NK-92 (cell line): ENCODE measurements around the gene TAF6.
"Not testable (repeated sequence)": the region's sequence is repeated elsewhere in the genome, so short reads cannot be mapped to it uniquely, and the experiment has no call there.

Source experiments
- DNase-seq: peaks from one replicate; lab custom pipeline; 2025; ENCODE audit not compliant: unreplicated experiment; lab: John Stamatoyannopoulos, UW

The TAF6 gene

DNA sequence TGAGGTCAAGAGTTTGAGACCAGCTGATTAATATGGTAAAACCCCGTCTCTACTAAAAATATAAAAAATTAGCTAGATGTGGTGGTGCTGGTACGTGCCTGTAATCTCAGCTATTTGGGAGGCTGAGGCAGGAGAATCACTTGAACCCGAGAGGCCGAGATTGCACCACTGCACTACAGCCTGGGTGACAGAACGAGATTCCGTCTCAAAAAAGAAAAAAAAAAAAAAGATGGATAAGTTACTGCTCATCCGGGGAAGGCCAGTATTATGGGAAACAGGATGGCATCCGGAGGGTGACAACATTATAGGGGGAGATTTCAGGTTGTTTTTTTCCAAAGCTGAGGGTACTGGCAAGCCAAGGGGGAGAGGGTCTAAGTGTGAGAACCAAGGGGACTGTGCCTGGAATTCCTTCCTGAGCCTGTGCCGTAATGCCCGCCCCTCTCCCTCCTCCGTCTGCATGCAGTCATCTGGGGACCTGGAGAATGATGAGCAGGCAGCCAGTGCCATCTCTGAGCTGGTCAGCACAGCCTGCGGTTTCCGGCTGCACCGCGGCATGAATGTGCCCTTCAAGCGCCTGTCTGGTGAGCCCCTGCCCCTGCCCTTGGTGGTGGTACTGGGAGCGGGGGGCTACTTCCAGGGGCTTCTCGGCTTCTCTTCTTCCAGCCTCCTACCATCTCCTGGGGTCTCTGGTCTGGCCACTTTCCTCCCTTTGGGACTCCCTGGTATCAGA is 33.9 kb upstream of the TAF6 start:
- DNase-seq, result no peak

DNA sequence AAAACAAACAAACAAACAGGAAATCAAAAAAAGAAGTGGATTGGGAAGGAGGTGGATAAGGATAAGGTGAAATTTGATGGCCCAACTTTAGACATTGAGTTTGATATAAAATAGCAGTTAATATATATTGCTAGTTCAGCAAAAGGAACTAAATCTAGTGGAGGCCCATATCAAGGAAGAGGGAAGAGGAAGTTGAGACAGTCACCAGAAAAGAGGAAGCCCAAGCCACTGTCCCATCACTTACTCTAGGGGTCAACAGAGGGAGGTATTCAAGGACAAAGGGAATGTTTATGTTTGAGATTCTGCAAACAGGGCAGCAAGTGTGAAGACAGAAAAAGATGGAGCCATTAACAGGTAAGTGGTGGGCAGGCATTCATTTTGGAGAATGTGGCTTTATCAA is 33.2 kb upstream of the TAF6 start:
- DNase-seq, result no peak

DNA sequence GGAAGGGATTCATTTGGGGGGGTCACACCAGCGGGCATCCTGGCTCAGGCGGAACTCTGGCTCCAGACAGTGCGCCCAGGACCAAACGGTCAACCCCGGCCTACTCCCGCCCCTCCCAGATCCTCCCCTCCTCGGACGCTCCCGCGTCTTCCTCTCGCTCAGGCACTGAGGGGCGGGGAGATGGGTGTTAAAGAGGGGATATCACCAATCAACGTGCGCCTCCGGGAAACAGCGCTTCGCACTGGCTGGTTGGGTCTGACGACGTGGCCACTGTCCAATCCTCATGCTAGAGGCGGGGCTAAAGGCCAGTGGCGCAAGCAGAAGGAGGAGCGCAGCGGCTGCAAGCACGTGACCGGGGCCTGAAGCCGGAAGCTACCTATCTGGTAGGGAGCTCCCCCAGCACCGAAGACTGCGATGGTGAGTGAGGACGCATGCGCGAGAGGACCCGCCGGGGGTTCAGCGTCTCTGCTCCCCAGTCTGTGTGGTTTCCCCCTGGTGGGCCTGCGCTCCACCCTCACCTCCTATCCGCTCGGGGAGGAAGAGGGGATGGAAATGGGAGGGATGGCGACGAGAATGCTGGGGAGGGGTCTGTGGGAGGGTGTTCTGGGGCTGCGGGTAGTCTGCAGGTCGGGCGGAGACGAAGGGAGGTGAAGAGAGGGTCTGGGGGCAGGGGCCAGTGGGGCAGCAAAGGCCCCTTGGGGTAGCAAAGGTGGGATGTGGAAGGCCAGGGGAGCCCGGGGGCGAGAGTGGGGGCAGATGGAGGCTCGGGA is 29.6 kb upstream of the TAF6 start, which contains the start of gene LAMTOR4:
Gene LAMTOR4 (plus strand): TSS at position 360 of the 770 bp plus-strand sequence. CDS start 55 bp downstream, at position 415.
- DNase-seq, result peak; percentile 99

DNA sequence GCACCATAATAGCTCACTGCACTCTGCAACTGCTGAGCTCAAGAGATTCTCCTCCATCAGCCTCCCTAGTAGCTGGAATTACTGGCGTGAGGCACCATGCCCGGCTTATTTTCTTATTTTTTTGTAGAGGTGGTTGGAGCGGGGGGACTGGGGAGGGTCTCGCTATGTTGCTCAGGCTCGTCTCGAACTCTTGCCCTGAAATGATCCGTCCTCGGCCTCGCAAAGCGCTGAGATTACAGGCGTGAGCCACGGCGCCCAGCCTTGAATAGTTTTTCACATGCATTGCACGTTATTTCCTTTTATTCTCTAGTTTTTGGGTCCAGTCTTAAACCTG is 29.0 kb upstream of the TAF6 start:
- no peak for DNase-seq

DNA sequence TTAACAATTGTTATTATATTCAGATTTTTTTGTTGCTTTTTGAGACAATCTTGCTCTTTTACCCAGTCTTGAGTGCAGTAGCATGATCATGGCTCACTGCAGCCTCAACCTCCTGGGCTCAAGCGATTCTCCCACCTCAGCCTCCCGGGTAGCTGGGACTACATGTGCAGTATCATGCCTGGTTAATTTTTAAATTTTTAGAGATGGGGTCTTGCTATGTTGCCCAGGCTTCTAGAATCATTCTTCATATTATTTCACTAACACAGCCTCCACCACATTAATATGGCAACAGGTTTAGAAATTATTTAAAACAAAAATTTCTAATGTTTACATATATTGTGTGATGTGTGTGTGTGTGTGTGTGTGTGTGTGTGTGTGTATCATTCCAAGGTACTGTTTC is 28.1 kb upstream of the TAF6 start:
- no peak for DNase-seq

DNA sequence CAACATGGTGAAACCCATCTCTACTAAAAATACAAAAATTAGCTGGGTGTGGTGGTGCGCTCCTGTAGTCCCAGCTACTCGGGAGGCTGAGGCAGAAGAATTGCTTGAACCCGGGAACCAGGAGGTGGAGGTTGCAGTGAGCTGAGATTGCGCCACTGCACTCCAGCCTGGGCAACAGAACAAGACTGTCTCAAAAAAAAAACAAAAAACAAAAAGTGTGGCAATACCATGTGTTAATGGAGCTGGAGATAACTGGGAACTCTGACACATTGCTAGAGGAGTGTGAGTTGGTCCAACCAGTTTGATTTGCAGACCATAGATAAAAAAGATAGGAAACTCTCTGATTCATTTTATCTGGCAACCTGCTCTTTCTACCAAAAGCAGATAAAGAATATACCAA is 27.2 kb upstream of the TAF6 start:
- DNase-seq, result not testable (repeated sequence)

DNA sequence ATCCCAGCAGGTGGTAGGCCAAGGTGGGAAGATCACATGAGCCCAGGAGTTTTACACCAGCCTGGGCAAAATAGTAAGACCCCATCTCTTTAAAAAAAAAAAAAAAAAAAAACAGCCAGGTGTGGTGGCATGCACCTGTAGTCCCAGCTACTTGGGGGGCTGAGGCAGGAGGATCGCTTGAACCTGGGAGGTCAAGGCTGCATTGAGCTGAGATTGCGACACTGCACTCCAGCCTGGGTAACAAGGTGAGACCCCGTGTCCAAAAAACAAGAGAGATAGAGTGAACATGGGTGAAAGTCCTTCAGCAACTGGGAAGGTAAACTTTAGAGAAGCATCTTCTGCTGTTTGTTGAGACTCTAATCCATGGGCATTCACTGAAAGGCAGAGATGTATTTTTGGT is 23.3 kb upstream of the TAF6 start:
- no peak for DNase-seq

DNA sequence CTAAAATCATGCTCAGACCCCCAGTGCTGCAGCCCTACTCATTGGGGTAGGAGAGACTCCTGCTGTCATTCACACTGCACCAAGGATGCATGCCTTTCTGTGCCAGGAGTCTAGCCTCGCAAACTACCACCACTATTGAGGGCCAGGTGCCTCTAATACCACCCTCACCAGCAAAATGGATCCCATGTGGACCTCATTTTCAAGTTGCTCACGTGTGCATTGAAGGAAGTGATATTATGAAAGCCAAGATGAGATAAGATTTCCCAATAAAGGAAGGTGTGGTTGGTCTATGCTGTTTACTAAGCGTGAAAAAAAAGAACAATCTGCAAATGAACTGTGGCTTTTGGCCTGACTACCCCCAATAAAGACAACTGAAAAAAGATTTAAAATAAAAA is 22.4 kb upstream of the TAF6 start:
- DNase-seq, result no peak

DNA sequence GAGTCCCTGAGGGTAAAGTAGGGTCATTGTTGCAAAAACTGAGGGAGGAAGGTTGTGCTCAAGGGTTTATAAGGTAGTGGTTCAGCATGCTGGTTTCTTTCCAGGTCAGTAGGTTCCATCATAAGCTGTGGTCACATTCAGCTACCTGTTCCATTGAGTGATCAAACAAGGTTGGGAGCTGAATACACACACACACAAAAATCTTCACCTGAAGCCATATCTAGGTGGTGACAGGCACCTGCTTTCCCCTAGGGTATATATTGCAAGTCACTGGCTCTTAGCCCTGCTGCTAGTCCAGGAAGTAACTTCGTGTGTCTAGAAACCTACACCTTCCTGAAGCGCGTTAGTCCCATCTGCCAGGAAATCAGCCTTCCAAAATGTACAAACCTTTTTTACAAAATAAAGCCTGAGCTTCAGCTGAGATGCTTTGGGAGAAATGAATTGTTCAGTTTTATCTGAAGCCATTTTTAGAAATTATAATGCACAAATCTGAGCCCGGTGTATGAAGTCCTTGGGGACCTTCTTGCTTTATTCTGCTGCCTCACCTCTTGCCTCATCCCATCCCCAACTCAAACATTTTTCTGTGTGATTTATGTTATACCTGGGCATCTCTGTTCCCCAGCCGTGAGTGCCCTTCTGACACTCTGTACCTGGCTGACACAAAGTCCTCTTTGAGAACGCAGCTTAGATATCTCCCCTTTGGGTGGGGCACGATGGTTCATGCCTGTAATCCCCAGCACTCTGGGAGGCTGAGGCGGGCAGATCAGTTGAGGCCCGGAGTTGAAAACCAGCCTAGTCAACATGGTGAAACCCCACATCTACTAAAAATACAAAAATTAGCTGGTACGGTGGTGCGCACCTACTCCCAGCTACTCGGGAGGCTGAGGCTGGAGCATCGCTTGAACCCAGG is 18.9 kb upstream of the TAF6 start:
- DNase-seq, result no peak

DNA sequence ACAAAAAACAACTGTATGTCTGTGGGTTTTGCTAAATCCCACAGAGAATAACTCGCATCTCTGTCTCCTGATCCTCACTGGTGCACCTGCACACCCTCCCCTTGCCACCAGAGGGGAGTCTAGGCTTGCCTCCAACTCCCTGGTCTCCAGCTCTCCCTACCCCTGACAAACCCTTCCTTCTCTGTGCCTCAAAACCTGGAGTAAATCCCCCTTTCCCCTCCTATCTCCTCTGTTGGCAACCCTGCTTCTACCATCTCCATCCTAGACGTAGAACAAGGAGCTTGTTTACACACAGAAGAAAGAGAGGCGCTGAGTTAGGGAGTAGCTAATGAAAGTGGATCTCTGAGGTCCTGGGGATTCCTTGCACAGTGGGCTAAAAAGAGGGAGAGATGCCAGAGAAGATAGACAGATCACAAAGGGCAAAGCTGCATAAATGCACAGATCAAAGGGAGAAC is 13.6 kb upstream of the TAF6 start:
- no peak for DNase-seq

DNA sequence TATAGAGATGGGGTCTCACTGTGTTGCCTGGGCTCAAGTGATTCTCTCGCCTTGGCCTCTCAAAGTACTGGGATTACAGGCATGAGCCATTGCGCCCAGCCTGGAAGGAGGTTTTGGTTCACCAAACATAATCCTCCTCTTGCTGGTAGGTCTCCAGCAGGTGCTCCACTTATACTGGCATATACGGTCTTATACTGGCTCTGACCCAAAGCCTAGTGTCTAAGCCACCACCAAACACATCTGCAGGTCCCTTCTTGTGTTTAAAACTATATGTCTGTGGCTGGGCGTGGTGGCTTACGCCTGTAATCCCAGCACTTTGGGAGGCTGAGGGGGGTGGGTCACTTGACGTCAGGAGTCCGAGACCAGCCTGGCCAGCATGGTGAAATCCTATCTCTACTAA is 13.0 kb upstream of the TAF6 start:
- no peak for DNase-seq

DNA sequence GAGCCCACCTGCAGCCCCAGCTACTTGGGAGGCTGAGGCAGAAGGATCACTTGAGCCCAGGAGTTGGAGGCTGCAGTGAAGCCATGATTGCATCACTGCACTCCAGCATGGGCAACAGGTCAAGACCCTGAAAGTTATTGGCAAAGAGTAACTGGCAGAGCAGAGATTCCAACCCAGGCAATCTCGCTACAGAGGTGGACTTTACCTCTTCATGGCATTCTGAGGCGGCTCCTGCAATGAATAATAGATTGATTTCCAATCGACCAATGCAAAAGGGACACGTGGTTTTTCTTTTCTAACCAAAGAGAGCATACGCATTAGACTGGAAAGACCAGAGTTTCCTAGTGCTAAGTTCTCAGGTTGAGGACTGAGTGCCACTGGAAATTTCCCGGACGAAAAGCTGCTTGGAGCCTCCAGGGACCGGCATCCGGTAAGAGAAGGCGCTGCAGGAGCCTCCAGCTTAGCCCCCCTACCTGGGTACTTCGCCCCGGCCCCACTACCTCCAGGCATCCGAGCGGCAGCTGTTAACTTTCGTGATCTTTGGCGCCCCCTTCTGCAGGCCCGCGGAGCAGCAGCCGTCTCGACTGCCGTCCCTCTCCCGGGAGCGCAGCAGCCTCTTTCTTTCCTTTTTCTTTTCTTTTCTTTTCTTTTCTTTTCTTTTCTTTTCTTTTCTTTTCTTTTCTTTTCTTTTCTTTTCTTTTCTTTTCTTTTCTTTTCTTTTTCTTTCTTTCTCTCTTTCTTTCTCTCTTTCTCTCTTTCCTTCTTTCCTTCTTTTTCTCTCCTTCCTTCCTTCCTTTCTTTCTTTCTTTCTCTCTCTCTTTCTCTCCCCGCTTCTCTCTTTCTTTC is 11.7 kb upstream of the TAF6 start:
- no peak for DNase-seq

DNA sequence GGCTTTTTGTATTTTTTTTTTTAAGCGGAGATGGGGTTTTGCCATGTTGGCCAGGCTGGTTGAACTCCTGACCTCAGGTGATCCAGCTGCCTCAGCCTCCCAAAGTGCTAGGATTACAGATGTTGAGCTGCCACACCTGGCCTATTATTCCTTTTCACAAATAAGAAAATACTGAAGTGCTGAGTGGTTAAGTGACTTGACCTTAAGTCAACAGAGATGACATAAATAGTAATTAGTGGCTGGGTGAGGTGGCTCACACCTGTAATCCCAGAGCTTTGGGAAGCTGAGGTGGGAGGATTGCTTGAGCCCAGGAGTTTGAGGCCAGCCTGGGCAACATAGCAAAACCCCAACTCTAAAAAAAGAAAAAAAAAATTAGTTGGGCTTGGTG is 11.1 kb upstream of the TAF6 start:
- not testable (repeated sequence) for DNase-seq

DNA sequence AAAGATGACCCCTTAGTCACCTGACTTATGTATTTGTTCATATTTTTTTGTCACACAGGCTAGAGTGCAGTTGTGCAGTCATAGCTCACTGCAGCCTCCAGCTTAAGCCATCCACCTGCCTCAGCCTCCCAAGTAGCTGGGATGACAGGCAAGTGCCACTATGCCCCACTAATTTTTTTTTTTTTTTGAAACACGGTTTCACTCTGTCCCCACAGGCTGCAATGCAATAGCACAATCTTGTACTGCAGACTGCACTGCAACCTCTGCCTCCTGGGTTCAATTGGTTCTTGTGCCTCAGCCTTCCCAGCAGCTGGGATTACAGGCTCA is 9.4 kb upstream of the TAF6 start:
- no peak for DNase-seq

DNA sequence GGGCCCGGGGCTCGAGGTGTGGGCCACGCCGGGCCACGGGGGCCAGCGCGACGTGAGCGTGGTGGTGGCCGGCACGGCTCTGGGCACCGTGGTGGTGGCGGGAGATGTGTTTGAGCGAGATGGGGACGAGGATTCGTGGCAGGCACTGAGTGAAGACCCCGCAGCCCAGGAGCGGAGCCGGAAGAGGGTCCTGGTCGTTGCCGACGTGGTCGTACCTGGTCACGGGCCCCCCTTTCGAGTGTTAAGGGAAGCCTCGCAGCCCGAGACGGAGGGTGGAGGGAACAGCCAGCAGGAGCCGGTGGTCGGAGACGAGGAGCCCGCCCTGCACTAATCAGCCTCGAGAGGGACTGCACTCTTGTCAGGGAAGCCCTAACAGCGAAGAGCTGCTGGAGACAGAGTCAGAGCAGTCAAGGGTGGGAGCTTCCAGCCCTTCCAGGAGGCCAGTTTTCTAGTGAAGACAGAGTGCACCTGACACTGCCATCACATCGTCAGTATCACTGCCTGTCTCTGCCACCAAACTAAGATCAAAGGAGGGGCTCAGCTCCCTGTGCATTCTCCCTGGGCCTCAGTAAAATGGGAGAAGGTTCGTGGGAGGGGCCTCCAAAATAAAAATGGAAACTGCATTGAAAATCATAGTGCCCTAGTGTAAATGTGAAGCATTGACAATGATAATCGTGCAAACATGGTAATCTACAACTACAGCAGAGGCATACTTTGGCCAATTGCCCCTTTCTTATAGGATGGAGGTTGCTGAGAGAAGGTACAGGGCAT is 8.9 kb upstream of the TAF6 start:
- DNase-seq, result no peak

DNA sequence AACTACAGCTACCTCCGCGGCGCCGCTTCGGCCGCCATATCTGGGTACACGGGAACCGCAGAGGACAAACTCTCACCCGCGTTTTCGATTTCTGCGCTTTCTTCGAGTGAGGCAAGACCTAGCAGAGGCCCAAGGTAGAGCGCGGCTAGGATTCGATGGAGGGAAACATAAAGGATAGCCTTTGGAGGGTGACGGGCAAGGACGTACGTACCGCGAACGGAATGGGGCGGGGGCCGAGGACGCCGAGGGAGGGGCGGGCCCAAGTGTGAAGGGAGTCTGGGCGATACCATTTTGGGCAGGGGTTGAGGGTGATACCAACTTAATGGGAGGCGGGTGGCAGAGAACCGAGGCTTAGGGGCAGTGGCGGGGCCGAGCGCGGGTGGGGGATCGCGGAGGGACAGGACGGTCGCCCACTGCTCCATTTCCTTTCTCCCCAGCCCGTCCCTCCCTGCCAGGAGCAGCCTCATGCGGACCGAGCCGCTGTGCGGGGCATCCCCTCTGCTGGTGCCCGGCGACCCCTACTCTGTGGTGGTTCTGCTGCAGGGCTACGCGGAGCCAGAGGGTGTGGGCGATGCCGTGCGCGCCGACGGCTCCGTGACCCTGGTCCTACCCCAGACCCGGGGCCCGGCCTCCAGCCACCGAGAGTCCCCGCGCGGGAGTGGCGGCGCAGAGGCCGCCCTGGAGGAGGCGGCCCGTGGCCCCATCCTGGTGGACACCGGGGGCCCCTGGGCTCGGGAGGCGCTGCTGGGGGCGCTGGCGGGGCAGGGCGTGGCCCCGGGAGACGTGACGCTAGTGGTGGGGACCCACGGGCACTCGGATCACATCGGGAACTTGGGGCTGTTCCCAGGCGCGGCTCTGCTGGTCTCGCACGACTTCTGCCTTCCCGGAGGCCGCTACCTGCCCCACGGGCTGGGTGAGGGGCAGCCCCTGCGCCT is 8.0 kb upstream of the TAF6 start, which contains the start of gene MBLAC1:
Gene MBLAC1 (plus strand): TSS at position 37 of the 935 bp plus-strand sequence. CDS start 429 bp downstream, at position 466.
- peak; percentile 51 for DNase-seq

DNA sequence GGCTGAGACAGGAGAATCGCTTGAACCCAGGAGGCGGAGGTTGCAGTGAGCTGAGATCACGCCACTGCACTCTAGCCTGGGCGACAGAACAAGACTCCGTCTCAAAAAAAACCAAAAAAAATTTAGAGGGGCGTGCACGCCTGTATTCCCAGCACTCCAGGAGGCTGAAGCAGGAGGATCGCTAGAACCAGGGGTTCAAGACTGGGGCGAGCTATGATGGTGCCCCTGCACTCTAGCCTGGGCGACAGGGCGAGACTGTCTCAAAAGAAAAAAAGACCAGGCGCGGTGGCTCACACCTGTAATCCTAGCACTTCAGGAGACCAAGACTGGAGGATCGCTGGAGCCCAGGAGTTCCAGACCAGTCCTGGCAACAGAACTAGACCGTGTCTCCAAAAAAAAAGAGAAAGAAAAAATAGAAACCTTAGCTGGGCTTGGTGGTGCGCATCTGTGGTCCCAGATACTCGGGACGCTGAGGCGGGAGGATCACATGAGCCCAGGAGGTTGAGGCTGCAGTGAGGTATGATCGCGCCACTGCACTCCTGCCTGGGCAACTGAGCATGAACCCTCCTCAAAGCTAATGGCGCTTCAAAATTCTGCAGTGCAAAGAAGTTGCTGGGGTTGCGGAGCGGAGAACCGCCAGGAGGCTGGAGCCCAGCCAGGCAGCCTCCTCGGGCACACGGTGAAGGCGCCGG is 7.2 kb upstream of the TAF6 start:
- DNase-seq, result no peak
